Pons (tissue), 1 donor: ENCODE measurements around the gene DNAH1.

Experiments
- DNase-seq: peaks from one replicate; pipeline ENCODE4 v3.0.0-alpha.2; 2016; ENCODE audit warnings: low spot score

The DNAH1 gene

GRCh38 chr3:52358362-52358940 lies 42.3 kb downstream of the DNAH1 start:
- no peak for DNase-seq

GRCh38 chr3:52359116-52359855 lies 43.2 kb downstream of the DNAH1 start:
- no peak for DNase-seq

DNA sequence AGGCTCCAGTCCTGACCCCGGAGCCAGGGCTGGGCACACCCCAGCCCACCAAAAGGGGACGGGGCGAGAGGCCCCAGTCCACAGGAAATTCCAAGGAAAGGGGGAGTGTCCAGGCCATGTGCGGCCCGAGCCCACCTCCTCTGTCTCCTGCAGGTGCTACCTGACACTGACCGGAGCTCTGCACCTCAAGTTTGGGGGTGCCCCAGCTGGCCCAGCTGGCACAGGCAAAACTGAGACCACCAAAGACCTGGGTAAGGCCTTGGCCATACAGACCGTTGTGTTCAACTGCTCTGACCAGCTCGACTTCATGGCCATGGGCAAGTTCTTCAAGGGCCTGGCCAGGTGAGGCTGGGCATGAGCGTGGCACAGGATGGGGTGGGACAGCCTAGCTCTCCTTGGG lies 44.9 kb downstream of the DNAH1 start:
- DNase-seq = no peak

GRCh38 chr3:52361454-52361853 lies 45.3 kb downstream of the DNAH1 start:
- DNase-seq = no peak

DNA sequence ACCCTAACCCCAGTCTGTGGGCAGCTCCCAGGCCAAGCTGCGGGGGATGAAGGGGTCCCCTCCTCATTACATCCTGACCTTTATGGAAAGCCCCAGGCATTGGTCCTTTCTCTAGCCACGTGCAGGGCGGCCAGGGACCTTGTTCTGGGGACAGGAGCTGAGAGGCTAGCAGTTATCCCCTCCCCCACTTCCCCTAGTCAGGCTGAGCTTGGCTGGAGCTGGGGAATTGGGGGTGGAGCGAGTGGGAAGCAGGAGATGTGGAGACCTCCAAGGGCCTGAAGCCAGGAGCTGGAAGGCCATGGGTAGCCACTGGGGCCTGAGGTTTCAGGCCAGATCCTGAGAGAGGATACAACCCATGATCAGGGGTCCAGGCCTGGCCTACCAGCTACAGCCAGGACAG lies 45.8 kb downstream of the DNAH1 start:
- no peak for DNase-seq

DNA sequence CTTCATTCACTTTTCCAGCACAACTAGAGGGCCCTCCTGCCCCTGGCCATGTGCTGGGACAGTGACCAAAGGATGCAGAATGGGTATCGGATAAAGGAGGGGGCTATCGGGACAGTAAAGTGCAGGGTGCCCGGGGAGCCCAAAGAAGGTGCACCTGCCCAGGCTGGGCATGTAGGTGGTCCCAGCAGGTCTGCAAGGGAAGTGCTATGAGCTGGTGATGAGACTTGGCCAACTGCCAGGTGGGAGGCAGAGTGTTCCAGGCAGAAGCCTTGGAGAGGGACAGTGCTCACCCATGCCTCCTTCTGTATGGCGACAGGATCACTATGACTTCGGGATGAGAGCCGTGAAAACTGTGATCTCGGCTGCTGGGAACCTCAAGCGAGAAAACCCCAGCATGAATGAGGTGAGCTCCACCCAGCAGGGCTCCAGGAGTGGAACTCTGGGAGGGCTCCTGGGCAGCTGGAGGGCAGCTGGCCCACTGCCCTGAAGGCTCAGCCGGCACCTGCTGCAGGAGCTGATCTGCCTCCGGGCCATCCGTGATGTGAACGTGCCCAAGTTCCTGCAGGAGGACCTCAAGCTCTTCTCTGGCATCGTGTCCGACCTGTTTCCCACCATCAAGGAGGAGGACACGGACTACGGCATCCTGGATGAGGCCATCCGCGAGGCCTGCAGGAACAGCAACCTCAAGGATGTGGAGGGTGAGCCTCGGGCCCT lies 48.4 kb downstream of the DNAH1 start:
- no peak for DNase-seq

GRCh38 chr3:52366527-52366926 lies 50.4 kb downstream of the DNAH1 start:
- peak; percentile 80 for DNase-seq

GRCh38 chr3:52367891-52368880 lies 52.1 kb downstream of the DNAH1 start:
- DNase-seq = peak; percentile 70

- no peak for DNase-seq
Observed at GRCh38 chr3:52370531-52370930, 54.4 kb downstream of the DNAH1 start.

- DNase-seq = no peak
Observed at GRCh38 chr3:52372822-52373504, 56.8 kb downstream of the DNAH1 start.

DNA sequence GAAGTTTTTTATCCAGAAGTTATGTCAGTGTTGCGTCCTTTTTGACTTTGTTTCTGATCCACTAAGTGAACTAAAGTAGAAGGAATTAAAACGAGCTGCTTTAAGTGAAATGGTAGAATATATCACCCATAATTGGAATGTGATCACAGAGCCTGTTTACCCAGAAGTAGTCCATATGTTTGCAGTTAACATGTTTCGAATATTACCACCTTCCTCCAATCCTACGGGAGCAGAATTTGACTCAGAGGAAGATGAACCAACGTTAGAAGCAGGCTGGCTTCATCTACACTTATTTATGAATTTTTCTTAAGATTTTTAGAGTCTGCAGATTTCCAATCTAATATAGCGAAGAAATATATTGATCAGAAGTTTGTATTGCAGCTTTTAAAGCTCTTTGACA lies 57.6 kb downstream of the DNAH1 start:
- DNase-seq = no peak

- no peak for DNase-seq
Observed at GRCh38 chr3:52374173-52374572, 58.1 kb downstream of the DNAH1 start.

DNA sequence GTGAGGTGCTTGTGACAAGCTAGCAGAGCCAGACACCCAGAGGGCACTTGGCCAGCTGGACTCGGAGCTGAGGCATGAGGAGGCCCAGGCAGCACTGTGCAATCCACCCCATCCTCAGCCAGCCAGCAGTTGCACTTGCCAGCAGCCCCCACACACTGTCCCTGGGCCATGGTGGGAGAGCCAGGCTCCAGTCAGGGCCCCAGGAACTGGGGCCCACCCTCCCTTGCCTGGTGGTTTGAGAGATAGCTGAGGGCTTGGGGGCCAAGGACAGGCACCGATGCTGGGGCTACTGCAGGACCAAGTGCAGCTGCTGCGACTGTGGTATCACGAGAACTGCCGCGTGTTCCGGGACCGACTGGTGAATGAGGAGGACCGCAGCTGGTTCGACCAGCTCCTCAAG lies 63.5 kb downstream of the DNAH1 start:
- DNase-seq = no peak

DNA sequence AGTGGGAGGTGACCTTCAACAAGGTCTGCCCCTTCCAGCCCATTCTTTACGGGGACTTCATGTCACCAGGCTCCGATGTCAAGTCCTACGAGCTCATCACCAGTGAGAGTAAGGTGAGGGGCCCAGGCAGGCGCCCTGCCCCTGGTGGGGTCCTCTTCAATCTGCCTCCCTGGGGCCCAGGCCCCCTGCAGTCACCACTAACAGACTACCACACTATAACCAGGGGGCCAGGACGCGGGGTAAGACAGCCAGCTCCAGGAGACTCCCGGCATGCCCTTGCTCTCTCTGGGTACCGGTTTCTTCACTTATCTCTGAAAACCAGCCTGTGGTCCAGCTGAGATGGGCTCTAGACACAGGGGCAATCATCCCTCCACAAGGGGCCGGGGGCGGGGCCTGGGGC lies 63.9 kb downstream of the DNAH1 start:
- no peak for DNase-seq

DNA sequence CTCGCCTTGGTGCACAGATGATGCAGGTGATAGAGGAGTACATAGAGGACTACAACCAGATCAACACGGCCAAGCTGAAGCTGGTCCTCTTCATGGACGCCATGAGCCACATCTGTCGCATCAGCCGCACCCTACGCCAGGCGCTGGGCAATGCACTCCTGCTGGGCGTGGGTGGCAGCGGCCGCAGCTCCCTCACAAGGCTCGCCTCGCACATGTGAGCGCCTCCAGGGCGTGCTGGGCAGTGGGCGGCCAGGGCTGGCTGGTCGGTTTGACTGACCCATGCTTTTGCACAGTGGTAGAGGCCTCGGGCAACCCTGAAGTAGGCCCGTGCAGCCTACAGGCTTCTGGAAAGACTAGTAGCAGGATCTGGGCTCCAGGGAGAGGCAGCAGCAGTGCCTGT lies 65.5 kb downstream of the DNAH1 start:
- no peak for DNase-seq

- no peak for DNase-seq
Observed at GRCh38 chr3:52383446-52383845, 67.3 kb downstream of the DNAH1 start.

GRCh38 chr3:52384019-52384761 lies 68.1 kb downstream of the DNAH1 start:
- DNase-seq = no peak

DNA sequence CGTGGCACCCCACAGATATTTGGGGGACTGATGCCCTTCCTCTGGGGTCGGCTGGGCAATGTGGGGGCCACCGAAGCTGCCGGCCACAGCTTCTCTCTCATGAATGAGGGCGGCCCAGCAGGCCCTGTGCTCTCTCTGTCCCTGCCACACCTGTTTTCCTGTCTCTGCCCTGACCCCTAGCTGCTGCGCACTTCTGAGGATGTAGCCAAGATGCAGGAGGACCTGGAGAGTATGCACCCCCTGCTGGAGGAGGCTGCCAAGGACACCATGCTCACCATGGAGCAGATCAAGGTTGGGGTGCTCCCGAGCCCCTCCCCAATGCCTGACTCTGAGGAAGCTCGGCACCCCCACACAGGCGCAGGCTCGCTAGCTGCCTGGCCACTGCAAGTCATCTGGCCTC lies 69.0 kb downstream of the DNAH1 start:
- DNase-seq = no peak

DNA sequence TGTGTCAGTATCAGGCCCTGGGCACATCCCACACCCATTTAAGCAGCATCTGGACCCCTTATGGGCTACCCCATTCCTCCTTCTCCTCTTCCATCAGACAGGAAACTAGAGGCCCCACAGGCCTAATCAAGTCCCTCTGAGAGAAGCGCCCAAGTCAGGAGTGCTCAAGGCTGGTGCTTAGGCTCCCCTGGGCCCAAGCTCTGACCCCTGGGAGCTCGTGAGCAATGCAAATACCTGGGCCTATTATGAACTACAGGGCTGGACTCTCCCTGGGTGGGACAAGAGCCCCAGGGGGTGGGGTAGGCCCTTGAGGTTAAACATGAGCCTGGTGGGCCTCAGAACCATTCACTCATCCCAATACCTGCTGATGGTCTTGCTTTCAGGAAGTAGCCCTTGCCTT lies 71.4 kb downstream of the DNAH1 start:
- no peak for DNase-seq

- no peak for DNase-seq
Observed at GRCh38 chr3:52388348-52388821, 72.3 kb downstream of the DNAH1 start.

DNA sequence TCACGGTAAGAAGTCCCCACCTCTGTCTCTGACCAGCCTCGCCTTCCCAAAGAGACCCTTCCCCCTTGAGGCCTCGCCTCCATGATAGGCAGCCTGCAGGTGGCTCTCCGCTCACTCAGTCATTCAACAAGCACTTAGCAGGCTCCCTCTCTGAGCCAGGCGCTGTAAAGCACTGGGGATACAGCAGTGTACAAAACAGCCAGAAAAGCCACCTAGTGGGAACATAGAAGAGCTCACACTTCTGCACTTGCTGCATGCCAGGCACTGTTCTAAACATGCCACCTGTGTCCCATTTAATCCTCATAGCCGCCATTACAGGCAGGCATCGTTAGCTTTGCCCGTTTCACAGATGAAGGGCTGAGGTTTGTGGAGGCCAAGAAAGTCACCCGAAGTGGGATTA lies 72.8 kb downstream of the DNAH1 start:
- no peak for DNase-seq
